Lung (tissue), 12 donors: ENCODE data around the gene CREG2. TPM values are rescaled to one million over a fixed set of nuclear protein-coding genes. Genes with fewer than 3 reads are reported as not detected.
A peak's percentile ranks its signal among the peaks of the same experiment; 100 is the strongest.

Experiments
- ATAC-seq: fragments of 200-7000 bp; cut with Tn5 transposase; one replicate; pipeline ENCODE4 v1.9.1; 2020; ENCODE audit warnings: moderate number of reproducible peaks; ENCODE audit not compliant: insufficient read depth, low FRiP score
- DNase-seq, 3 donors: peaks; one replicate each; pipeline ENCODE4 v3.0.0-alpha.2; 2013 to 2017
- H3K27ac ChIP-seq, 2 donors: one replicate each; pipeline ENCODE4 v1.5.1; 2013; ENCODE audit warnings: mild to moderate bottlenecking in 2 of 2, moderate library complexity in 2 of 2, control low read depth in 1 of 2, inconsistent platforms in 1 of 2, low read depth in 1 of 2, low read length in 1 of 2
- H3K27me3 ChIP-seq, 3 donors: one replicate each; pipeline ENCODE4 v1.5.1; 2013; ENCODE audit warnings: low read length in 2 of 3; ENCODE audit not compliant: control insufficient read depth in 3 of 3, insufficient read depth in 3 of 3
- H3K36me3 ChIP-seq, 4 donors: one replicate each; pipeline ENCODE4 v1.5.1; 2013; ENCODE audit warnings: low read length in 4 of 4, mild to moderate bottlenecking in 1 of 4, moderate library complexity in 1 of 4; ENCODE audit not compliant: control insufficient read depth in 4 of 4, insufficient read depth in 4 of 4
- H3K4me1 ChIP-seq, 5 donors: one replicate each; pipeline ENCODE4 v1.5.1; 2013; ENCODE audit warnings: low read length in 5 of 5, mild to moderate bottlenecking in 2 of 5, moderate library complexity in 1 of 5; ENCODE audit not compliant: control insufficient read depth in 5 of 5, insufficient read depth in 5 of 5
- H3K4me3 ChIP-seq: one replicate; pipeline ENCODE4 v1.5.1; 2013; ENCODE audit warnings: mild to moderate bottlenecking, control low read depth, moderate library complexity
- H3K9ac ChIP-seq, 2 donors: one replicate each; pipeline ENCODE4 v1.5.1; 2013; ENCODE audit warnings: low read length in 2 of 2, control low read depth in 1 of 2; ENCODE audit not compliant: insufficient read depth in 1 of 2
- H3K9me3 ChIP-seq, 4 donors: one replicate each; pipeline ENCODE4 v1.5.1; 2013; ENCODE audit warnings: low read length in 3 of 4, mild to moderate bottlenecking in 1 of 4, moderate library complexity in 1 of 4; ENCODE audit not compliant: control insufficient read depth in 4 of 4, insufficient read depth in 3 of 4
- WGBS, 2 donors: extraction: QIAGEN DNeasy Blood & Tissue Kit; methylation state at CpG; one replicate each; pipeline ENCODE4 v1.1.7; 2013; 5-methylcytosine and 5-hydroxymethylcytosine counted together
- polyA plus RNA-seq, 2 donors: library from polyadenylated mRNA; stranded (reverse); fragments of 200-250 nt; gene quantifications; one replicate each; pipeline ENCODE4 v1.2.1, GENCODE V29; 2013
- total RNA-seq, 2 donors: library from RNA; depleted of rRNA in 1 of 2; stranded (reverse); fragments of >200 nt in 1 of 2; gene quantifications; one replicate each; pipeline ENCODE4 v1.2.1, GENCODE V29; 2014 to 2021
- TF ChIP-seq, protein P1 (sequence below): IDR thresholded peaks from 2 replicates; pipeline ENCODE4 v1.5.1; 2012; ENCODE audit warnings: mild to moderate bottlenecking; ENCODE audit errors: control extremely low read depth, extremely low read depth
- donor health status: control.
- donor health status: control.
- donor health status: Bipolar disorder and iron deficiency.
- donor health status: healthy.
- donor health status: DM: yes; HTN: yes; CAD: no.

The CREG2 gene
- total and polyA plus RNA-seq, 4 donors = 0.06 to 0.67 (median 0.08) TPM; not detected in 1

DNA sequence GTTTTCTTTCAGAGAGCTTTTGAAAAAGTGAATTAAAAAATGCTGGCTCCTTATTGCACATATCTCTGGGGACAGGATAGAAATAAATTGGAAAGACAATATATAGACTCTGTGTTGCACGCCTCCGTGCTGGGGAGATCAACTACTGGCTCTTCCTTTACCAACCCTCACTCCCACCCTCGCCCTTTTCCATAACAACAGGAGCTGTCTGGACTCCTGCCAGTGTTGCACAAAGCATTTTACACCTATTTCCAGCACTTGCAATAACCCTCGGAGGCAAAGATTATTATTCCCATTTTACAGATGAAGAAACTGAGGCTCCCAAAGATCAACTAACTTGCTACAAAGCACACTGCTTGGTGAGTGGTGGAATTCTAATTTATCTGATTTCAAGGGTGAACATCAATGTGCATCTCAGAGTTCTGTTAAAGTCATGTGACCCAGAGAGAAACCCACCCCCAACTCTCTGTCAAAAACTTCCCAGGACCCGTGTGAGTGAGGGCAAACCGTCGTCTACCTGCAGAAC lies 4.2 kb downstream of the CREG2 start:
- DNase-seq = no peak
- peaks cover 0 to 33% (median 30%) of the 10 kb centered on the region in 3 donors for H3K27me3 ChIP-seq
- 70 to 84% methylated on average over 7 of the region's 7 CpGs for WGBS, 2 donors
- no peak for ATAC-seq
- no peaks in the 10 kb centered on the region for H3K36me3 ChIP-seq
- no peak overlapping the region for H3K9ac ChIP-seq
- TF ChIP-seq, protein P1, sequence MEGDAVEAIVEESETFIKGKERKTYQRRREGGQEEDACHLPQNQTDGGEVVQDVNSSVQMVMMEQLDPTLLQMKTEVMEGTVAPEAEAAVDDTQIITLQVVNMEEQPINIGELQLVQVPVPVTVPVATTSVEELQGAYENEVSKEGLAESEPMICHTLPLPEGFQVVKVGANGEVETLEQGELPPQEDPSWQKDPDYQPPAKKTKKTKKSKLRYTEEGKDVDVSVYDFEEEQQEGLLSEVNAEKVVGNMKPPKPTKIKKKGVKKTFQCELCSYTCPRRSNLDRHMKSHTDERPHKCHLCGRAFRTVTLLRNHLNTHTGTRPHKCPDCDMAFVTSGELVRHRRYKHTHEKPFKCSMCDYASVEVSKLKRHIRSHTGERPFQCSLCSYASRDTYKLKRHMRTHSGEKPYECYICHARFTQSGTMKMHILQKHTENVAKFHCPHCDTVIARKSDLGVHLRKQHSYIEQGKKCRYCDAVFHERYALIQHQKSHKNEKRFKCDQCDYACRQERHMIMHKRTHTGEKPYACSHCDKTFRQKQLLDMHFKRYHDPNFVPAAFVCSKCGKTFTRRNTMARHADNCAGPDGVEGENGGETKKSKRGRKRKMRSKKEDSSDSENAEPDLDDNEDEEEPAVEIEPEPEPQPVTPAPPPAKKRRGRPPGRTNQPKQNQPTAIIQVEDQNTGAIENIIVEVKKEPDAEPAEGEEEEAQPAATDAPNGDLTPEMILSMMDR = no peak
- no peak overlapping the region for H3K27ac ChIP-seq
- H3K4me3 ChIP-seq = no peak overlapping the region
- peaks cover 0 to 18% (median 0%) of the 10 kb centered on the region in 5 donors for H3K4me1 ChIP-seq
- no peaks in the 10 kb centered on the region for H3K9me3 ChIP-seq

- ATAC-seq (no peak), DNase-seq (peak in 2 of 3 donors; percentile 19 to 53)
- Histone ChIP-seq H3K9ac (no peak overlapping the region), H3K27ac (no peak overlapping the region), H3K4me3 (no peak overlapping the region), H3K4me1 (peaks cover 0 to 15% (median 0%) of the 10 kb centered on the region in 5 donors), H3K27me3 (peaks cover 0 to 27% (median 24%) of the 10 kb centered on the region in 3 donors), H3K36me3 (no peaks in the 10 kb centered on the region), H3K9me3 (no peaks in the 10 kb centered on the region)
- TF ChIP-seq, protein P1 = no peak
- 74 to 75% methylated on average over 2 of the region's 2 CpGs for WGBS, 2 donors
These were observed 4.9 kb downstream of the CREG2 start for GRCh38 chr2:101382442-101382841.

DNA sequence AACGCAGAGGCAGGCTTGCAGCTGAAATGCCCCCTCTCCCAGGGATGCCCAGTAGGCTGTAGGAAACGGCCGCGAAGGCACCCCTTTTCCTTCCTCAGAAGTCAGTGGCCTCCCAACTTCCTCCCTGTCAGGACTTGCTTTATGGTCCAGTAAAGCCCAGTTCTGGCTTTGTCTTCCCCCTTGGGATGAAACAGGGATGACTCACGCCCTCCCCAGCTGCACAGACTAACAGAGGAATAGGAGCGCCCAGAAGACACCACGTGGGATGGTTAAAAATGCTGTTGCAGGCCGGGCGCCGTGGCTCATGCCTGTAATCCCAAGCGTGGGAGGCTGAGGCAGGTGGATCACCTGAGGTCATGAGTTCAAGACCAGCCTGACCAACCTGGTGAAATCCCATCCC lies 6.9 kb downstream of the CREG2 start:
- WGBS, 2 donors = 69 to 70% methylated on average over 11 of the region's 11 CpGs
- ATAC-seq (peak; percentile 66), DNase-seq (no peak)
- Histone ChIP-seq H3K4me3 (no peak overlapping the region), H3K27ac (no peak overlapping the region), H3K36me3 (no peaks in the 10 kb centered on the region), H3K9ac (no peak overlapping the region), H3K27me3 (peaks cover 0 to 12% (median 10%) of the 10 kb centered on the region in 3 donors), H3K4me1 (peaks cover 0 to 5% (median 0%) of the 10 kb centered on the region in 5 donors), H3K9me3 (no peaks in the 10 kb centered on the region)
- TF ChIP-seq, protein P1 = no peak

DNA sequence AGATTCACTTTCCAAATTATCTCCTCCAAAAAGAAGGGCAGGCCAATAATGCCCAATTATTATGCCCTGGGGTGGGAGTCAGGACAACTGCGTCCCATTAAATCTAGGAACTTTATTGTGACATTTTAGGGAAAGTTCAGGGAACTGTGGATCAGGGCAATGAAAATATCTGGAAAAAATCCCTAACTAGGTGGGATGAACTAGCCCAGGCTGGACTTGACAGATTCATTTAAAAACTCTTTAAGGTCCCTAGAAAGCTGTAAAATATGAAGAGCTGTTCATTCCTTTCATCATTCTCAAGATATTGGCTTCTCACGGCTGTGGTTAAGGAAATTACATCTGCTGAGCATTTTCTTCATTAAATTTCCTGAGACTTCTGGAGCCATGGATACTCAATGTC lies 8.2 kb downstream of the CREG2 start:
- Histone ChIP-seq H3K9ac (no peak overlapping the region), H3K4me3 (no peak overlapping the region), H3K4me1 (peaks cover 0 to 5% (median 0%) of the 10 kb centered on the region in 5 donors), H3K27me3 (peaks cover 0 to 9% (median 5%) of the 10 kb centered on the region in 3 donors), H3K9me3 (no peaks in the 10 kb centered on the region), H3K27ac (no peak overlapping the region), H3K36me3 (no peaks in the 10 kb centered on the region)
- no peak for ATAC-seq
- DNase-seq = peak in 2 of 3 donors; percentile 51 to 58
- TF ChIP-seq, protein P1 = no peak
- 88 to 90% methylated on average over 2 of the region's 2 CpGs for WGBS, 2 donors
